SU-DHL-6 (cell line): ENCODE measurements around the gene B4GALT5.
A peak's percentile ranks its signal among the peaks of the same experiment; 100 is the strongest.
"Not testable (repeated sequence)": the region's sequence is repeated elsewhere in the genome, so short reads cannot be mapped to it uniquely, and the experiment has no call there.

Experiments
- H2AFZ ChIP-seq: fragments of 200-600 bp; sonication (generic); 2 replicates; pipeline ENCODE4 v1.6.1; 2014; ENCODE audit warnings: low read depth, mild to moderate bottlenecking, moderate library complexity, mixed read lengths, antibody characterized with exemption, low read length; ENCODE audit not compliant: severe bottlenecking
- H3F3A ChIP-seq: fragments of 200-600 bp; shearing (Covaris generic); 2 replicates; pipeline ENCODE4 v1.6.0; 2016; ENCODE audit warnings: antibody characterized with exemption, mild to moderate bottlenecking; ENCODE audit not compliant: insufficient read depth
- H3K27ac ChIP-seq: fragments of 200-600 bp; sonication (generic); 2 replicates; pipeline ENCODE4 v1.5.1; 2016; ENCODE audit warnings: low read depth, mild to moderate bottlenecking, low read length, moderate library complexity, mixed read lengths
- H3K27me3 ChIP-seq: fragments of 200-600 bp; sonication (generic), shearing (Covaris generic); 2 replicates; pipeline ENCODE4 v1.6.0; 2014; ENCODE audit warnings: mild to moderate bottlenecking, low read length
- H3K36me3 ChIP-seq: fragments of 200-600 bp; sonication (generic); 2 replicates; pipeline ENCODE4 v1.6.1; 2014; ENCODE audit warnings: mild to moderate bottlenecking, low read length, mixed read lengths
- H3K4me2 ChIP-seq: fragments of 300-600, 200-600 bp; shearing (Covaris generic), sonication (generic); 2 replicates; pipeline ENCODE4 v1.6.0; 2014; ENCODE audit warnings: low read length, low read depth, mild to moderate bottlenecking; ENCODE audit not compliant: poor library complexity, severe bottlenecking
- H3K4me3 ChIP-seq: fragments of 200-600 bp; sonication (generic); 2 replicates; pipeline ENCODE4 v1.5.1; 2014; ENCODE audit warnings: antibody characterized with exemption, low read length, mild to moderate bottlenecking, mixed read lengths; ENCODE audit not compliant: insufficient read depth, poor library complexity, severe bottlenecking
- H3K79me2 ChIP-seq: fragments of 200-600 bp; sonication (generic); 2 replicates; pipeline ENCODE4 v1.6.1; 2014; ENCODE audit warnings: mild to moderate bottlenecking, low read length, moderate library complexity; ENCODE audit not compliant: insufficient read depth
- H3K9ac ChIP-seq: fragments of 200-600 bp; sonication (generic); 2 replicates; pipeline ENCODE4 v1.7.0; 2014; ENCODE audit warnings: mild to moderate bottlenecking, low read length
- H3K9me2 ChIP-seq: fragments of 200-600 bp; sonication (generic); replicated peaks from 2 replicates; pipeline ENCODE4 v1.6.1; 2014; ENCODE audit warnings: low read length; ENCODE audit not compliant: insufficient read depth
- H3K9me3 ChIP-seq: fragments of 200-600 bp; sonication (generic); 2 replicates; pipeline ENCODE4 v1.6.1; 2014; ENCODE audit warnings: low read length, mixed read lengths; ENCODE audit not compliant: insufficient read depth
- H4K20me1 ChIP-seq: fragments of 200-600 bp; sonication (generic); 2 replicates; pipeline ENCODE4 v1.6.1; 2014; ENCODE audit warnings: low read depth, mild to moderate bottlenecking, antibody characterized with exemption, low read length, moderate library complexity, mixed read lengths
- EZH2phosphoT487 ChIP-seq: fragments of 200-600 bp; sonication (generic), shearing (Covaris generic); conservative IDR thresholded peaks from 2 replicates; pipeline ENCODE4 v1.6.1; 2018; ENCODE audit warnings: mild to moderate bottlenecking, antibody characterized with exemption, low read length, moderate library complexity, mixed read lengths
- TF ChIP-seq, protein P1 (sequence below): fragments of 200-600 bp; sonication (generic); IDR thresholded peaks from one replicate; pipeline ENCODE4 v1.5.1; 2017; ENCODE audit warnings: antibody characterized with exemption, mild to moderate bottlenecking, low read length, moderate library complexity; ENCODE audit not compliant: insufficient read depth, poor library complexity, severe bottlenecking

The B4GALT5 gene

DNA sequence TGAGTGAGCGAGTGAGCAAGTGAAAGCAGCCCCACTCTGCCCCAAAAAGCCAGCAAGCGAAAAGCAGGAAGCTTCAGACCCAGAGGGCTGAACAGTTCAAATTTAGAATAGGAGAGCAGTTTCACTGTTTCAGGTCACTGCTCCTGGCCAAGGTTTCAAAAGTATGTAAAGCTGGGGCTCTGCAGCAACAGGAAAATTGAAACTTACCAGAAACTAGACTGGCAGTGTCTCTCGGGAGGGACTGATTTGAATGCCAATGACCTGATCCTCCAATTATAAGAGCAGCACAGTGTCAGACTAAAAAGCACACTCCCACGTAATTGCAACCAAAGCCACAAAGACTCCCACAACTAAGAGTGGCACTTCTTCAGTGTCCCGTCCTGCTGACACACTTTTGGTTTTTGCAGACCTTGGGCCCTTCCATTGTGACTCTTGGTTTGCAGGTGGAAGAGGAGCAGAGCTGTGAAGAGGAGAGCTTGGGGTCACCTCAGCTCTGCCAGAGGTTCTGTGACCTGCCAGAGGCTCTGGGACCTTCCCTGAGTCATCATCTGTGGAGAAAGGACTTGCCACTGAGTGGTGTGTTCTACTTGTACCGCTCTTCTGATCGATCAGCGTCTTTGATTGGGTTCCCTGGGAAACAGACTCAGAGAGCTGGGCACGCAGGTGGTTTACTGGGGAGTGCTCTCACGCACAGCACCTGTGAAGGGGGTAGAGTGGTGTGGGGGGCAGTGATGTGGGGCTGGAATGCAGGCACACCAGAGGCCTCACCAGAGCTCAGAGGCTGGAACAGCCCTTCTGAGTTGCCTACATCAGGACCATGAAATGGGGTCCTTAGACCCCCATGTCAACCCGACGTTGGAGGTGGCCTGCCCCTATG lies 93.1 kb downstream of the B4GALT5 start:
- Histone ChIP-seq H3K36me3 (no peaks in the 10 kb centered on the region), H3K9me3 (peaks cover 6% of the 10 kb centered on the region; the same call in 1 of the 2 replicates), H3K9me2 (no peaks in the 10 kb centered on the region), H3K4me3 (peak overlapping the region; percentile 12), H2AFZ (no peak overlapping the region), H3K27me3 (no peaks in the 10 kb centered on the region), H3F3A (peaks cover 48% of the 10 kb centered on the region), H3K9ac (peak overlapping the region; percentile 46), H3K27ac (peak overlapping the region; percentile 89), H3K4me2 (peak overlapping the region; percentile 67), H3K79me2 (no peaks in the 10 kb centered on the region), H4K20me1 (no peaks in the 10 kb centered on the region)
- TF ChIP-seq, protein P1, sequence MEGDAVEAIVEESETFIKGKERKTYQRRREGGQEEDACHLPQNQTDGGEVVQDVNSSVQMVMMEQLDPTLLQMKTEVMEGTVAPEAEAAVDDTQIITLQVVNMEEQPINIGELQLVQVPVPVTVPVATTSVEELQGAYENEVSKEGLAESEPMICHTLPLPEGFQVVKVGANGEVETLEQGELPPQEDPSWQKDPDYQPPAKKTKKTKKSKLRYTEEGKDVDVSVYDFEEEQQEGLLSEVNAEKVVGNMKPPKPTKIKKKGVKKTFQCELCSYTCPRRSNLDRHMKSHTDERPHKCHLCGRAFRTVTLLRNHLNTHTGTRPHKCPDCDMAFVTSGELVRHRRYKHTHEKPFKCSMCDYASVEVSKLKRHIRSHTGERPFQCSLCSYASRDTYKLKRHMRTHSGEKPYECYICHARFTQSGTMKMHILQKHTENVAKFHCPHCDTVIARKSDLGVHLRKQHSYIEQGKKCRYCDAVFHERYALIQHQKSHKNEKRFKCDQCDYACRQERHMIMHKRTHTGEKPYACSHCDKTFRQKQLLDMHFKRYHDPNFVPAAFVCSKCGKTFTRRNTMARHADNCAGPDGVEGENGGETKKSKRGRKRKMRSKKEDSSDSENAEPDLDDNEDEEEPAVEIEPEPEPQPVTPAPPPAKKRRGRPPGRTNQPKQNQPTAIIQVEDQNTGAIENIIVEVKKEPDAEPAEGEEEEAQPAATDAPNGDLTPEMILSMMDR: no peak
- no peak for TF ChIP-seq EZH2phosphoT487

DNA sequence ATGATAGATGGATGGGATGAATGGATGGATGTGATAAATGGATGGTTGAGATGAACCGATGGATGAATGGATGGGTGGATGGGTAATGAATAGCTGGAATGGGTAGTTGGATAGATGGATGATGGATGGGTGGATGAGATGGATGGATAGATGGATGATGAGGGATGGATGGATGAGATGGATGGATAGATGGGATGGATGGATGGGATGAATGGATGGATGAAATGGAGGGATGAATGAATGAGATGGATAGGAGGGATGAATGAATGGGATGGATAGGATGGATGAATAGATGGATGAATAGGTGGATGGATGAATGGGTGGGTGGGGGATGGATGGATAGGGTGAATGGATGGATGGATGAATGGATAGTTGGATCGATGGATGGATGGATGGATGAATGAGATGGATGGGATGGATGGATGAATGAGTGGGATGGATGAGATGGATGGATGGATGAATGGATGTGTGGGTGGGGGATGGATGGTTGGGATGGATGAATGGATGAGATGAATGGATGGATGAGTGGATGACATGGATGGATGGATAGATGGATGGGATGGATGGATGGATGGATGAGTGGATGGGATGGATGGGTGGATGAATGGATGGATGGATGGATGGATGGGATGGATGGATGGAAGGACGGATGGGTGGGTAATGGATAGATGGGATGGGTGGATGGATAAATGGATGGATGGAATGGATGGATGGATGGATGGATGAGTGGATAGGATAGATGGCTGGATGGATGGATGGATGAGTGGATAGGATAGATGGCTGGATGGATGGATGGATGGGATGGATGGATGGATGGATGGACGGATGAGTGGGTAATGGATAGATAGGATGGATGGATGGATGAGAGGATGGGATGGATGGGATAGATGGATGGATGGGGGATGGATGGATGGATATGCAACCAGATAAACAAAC lies 94.3 kb downstream of the B4GALT5 start:
- Histone ChIP-seq H2AFZ (no peak overlapping the region), H3K27ac (peak overlapping the region; percentile 89), H3F3A (peaks cover 35% of the 10 kb centered on the region), H3K9ac (peak overlapping the region; percentile 46), H3K27me3 (no peaks in the 10 kb centered on the region), H4K20me1 (no peaks in the 10 kb centered on the region), H3K4me2 (peak overlapping the region; percentile 67), H3K9me2 (no peaks in the 10 kb centered on the region), H3K4me3 (peak overlapping the region; percentile 12), H3K36me3 (no peaks in the 10 kb centered on the region), H3K9me3 (peaks cover 6% of the 10 kb centered on the region; the same call in 1 of the 2 replicates), H3K79me2 (no peaks in the 10 kb centered on the region)
- no peak for TF ChIP-seq EZH2phosphoT487
- TF ChIP-seq, protein P1: no peak

DNA sequence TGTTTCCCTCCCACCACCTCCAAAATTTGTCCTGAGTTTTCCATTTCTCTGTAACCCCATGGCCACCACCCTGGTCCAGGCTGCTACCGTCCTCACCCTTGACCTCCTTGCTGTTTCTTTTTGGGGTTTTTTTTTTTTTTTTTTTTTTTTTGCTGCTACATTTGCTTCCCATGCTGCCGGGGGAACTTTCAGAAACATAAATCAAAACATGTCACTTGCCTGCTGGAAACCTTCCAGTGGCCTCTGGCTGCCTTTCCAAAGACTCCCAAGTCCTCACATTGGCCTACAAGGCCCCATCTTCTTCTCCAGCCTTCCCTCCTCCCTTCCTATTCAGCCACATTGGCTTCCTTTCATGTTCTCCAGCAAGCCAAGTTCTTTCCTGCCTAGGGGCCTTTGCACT lies 95.4 kb downstream of the B4GALT5 start:
- H3K9me2 ChIP-seq: no peaks in the 10 kb centered on the region
- H3K9me3 ChIP-seq: peaks cover 6% of the 10 kb centered on the region; the same call in 1 of the 2 replicates
- H3K4me2 ChIP-seq: no peak overlapping the region
- no peak for TF ChIP-seq EZH2phosphoT487
- TF ChIP-seq, protein P1: no peak
- H3K36me3 ChIP-seq: no peaks in the 10 kb centered on the region
- H3K4me3 ChIP-seq: no peak overlapping the region
- H3F3A ChIP-seq: peaks cover 33% of the 10 kb centered on the region
- H3K27ac ChIP-seq: 0 out of 2 replicates have a peak overlapping the region, but pooled peaks have one; percentile 11
- H3K27me3 ChIP-seq: no peaks in the 10 kb centered on the region
- no peaks in the 10 kb centered on the region for H3K79me2 ChIP-seq
- no peak overlapping the region for H2AFZ ChIP-seq
- no peaks in the 10 kb centered on the region for H4K20me1 ChIP-seq
- H3K9ac ChIP-seq: no peak overlapping the region

DNA sequence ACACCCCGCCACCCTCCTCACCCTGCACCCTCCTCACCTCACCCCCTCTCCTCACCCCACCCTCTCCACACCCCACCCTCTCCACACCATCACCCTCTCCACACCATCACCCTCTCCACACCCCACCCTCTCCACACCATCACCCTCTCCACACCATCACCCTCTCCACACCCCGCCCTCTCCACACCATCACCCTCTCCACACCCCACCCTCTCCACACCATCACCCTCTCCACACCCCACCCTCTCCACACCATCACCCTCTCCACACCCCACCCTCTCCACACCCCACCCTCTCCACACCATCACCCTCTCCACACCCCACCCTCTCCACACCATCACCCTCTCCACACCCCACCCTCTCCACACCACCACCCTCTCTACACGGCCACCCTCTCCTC lies 96.3 kb downstream of the B4GALT5 start:
- H3K9me3 ChIP-seq, H4K20me1 ChIP-seq, H3K9ac ChIP-seq, H3K4me2 ChIP-seq, H3K9me2 ChIP-seq, H3K79me2 ChIP-seq, H3K4me3 ChIP-seq, H3K27me3 ChIP-seq, H2AFZ ChIP-seq, H3K27ac ChIP-seq, H3K36me3 ChIP-seq: not testable (repeated sequence)
- H3F3A ChIP-seq: peaks cover 31% of the 10 kb centered on the region
